ENCODE measurements around the gene PITPNM3. TPM values are rescaled to one million over a fixed set of nuclear protein-coding genes. Genes with fewer than 3 reads are reported as not detected.
"Not testable (repeated sequence)": the region's sequence is repeated elsewhere in the genome, so short reads cannot be mapped to it uniquely, and the experiment has no call there.

The PITPNM3 gene
- total and polyA plus RNA-seq, 10 donors = 5.4 to 215 (median 125) TPM

GRCh38 chr17:6596511-6596910, 40.2 kb upstream of the PITPNM3 start:
- peak overlapping the region in 5 of 8 donors; percentile 3 to 80 (median 59) for H3K27ac ChIP-seq
- peaks cover 24 to 70% (median 42%) of the 10 kb centered on the region in 6 donors for H3K4me1 ChIP-seq
- TF ChIP-seq, protein P1, sequence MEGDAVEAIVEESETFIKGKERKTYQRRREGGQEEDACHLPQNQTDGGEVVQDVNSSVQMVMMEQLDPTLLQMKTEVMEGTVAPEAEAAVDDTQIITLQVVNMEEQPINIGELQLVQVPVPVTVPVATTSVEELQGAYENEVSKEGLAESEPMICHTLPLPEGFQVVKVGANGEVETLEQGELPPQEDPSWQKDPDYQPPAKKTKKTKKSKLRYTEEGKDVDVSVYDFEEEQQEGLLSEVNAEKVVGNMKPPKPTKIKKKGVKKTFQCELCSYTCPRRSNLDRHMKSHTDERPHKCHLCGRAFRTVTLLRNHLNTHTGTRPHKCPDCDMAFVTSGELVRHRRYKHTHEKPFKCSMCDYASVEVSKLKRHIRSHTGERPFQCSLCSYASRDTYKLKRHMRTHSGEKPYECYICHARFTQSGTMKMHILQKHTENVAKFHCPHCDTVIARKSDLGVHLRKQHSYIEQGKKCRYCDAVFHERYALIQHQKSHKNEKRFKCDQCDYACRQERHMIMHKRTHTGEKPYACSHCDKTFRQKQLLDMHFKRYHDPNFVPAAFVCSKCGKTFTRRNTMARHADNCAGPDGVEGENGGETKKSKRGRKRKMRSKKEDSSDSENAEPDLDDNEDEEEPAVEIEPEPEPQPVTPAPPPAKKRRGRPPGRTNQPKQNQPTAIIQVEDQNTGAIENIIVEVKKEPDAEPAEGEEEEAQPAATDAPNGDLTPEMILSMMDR (IDR thresholded peaks at IDR 0.05 in 8 of 11, conservative IDR thresholded peaks at IDR 0.05 in 3 of 11) = no peak
- TF ChIP-seq POLR2AphosphoS5 (IDR thresholded peaks at IDR 0.05) (no peak), POLR2A (IDR thresholded peaks at IDR 0.05) (no peak)
- WGBS, 5 donors = 77 to 91% (median 79%) methylated on average over 2 of the region's 2 CpGs
- H3K4me3 ChIP-seq = no peak overlapping the region
- intact Hi-C loops (cut with DNase I; ENCODE audit: low total_unique reads) = no loop called here
- H3K36me3 ChIP-seq = peaks cover 0 to 94% (median 35%) of the 10 kb centered on the region in 6 donors
- H3K9me3 ChIP-seq = no peaks in the 10 kb centered on the region
- DNase-seq = no peak
- no peaks in the 10 kb centered on the region for H3K27me3 ChIP-seq (replicated peaks in 1 of 7)

GRCh38 chr17:6596081-6596480, 39.7 kb upstream of the PITPNM3 start:
- DNase-seq = no peak
- H3K4me3 ChIP-seq = no peak overlapping the region
- intact Hi-C loops (cut with DNase I; ENCODE audit: low total_unique reads) = no loop called here
- TF ChIP-seq, protein P1 (IDR thresholded peaks at IDR 0.05 in 8 of 11, conservative IDR thresholded peaks at IDR 0.05 in 3 of 11) = no peak
- no peak for TF ChIP-seq POLR2A (IDR thresholded peaks at IDR 0.05)
- no peak for TF ChIP-seq POLR2AphosphoS5 (IDR thresholded peaks at IDR 0.05)
- H3K27me3 ChIP-seq (replicated peaks in 1 of 7) = no peaks in the 10 kb centered on the region
- H3K4me1 ChIP-seq = peaks cover 24 to 70% (median 42%) of the 10 kb centered on the region in 6 donors
- H3K9me3 ChIP-seq = no peaks in the 10 kb centered on the region
- H3K36me3 ChIP-seq = peaks cover 0 to 94% (median 37%) of the 10 kb centered on the region in 6 donors
- H3K27ac ChIP-seq = peak overlapping the region in 6 of 8 donors; percentile 3 to 80 (median 56)
- 78 to 97% (median 91%) methylated on average over 7 of the region's 7 CpGs for WGBS, 5 donors

GRCh38 chr17:6593371-6593770, 37.0 kb upstream of the PITPNM3 start:
- intact Hi-C loops (cut with DNase I; ENCODE audit: low total_unique reads); DNase-seq; H3K4me3 ChIP-seq; H3K9me3 ChIP-seq; H3K27me3 ChIP-seq (replicated peaks in 1 of 7): not testable (repeated sequence)
- peaks cover 0 to 95% (median 54%) of the 10 kb centered on the region in 6 donors for H3K36me3 ChIP-seq
- WGBS, 5 donors = 90 to 99% (median 97%) methylated on average over 14 of the region's 14 CpGs
- H3K27ac ChIP-seq = peak overlapping the region in 5 of 8 donors; percentile 43 to 80 (median 75)
- H3K4me1 ChIP-seq = peaks cover 5 to 49% (median 21%) of the 10 kb centered on the region in 6 donors

DNA sequence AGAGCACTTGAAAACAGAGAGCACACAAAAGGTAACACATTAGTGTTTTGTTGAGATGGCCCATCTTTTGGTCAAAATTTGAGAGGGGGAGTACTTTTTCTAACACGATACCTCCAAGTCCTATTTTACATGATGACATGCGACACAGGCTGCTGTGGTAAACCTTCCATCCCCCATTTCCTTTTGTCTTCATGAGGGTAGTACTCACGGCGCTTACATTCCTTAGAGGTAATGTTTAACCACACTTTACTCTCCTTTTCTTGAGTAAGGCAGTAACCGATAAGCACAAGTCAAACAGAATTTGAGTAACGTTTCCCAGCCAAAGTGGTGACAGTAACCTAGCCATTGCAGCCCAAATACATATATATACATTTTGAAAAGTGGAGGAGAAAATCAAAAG, 35.8 kb upstream of the PITPNM3 start:
- 74 to 96% (median 84%) methylated on average over 6 of the region's 6 CpGs for WGBS, 5 donors
- DNase-seq = no peak
- H3K27ac ChIP-seq = peak overlapping the region in 4 of 8 donors; percentile 8 to 80 (median 44)
- H3K4me3 ChIP-seq = no peak overlapping the region
- TF ChIP-seq, protein P1 (IDR thresholded peaks at IDR 0.05 in 8 of 11, conservative IDR thresholded peaks at IDR 0.05 in 3 of 11) = no peak
- TF ChIP-seq POLR2AphosphoS5 (IDR thresholded peaks at IDR 0.05) = no peak
- TF ChIP-seq POLR2A (IDR thresholded peaks at IDR 0.05) = no peak
- H3K27me3 ChIP-seq (replicated peaks in 1 of 7) = no peaks in the 10 kb centered on the region
- peaks cover 0 to 37% (median 11%) of the 10 kb centered on the region in 6 donors for H3K4me1 ChIP-seq
- peaks cover 0 to 99% (median 63%) of the 10 kb centered on the region in 6 donors for H3K36me3 ChIP-seq
- no peaks in the 10 kb centered on the region for H3K9me3 ChIP-seq
- intact Hi-C loops (cut with DNase I; ENCODE audit: low total_unique reads) = no loop called here

Measured in spleen (tissue), 11 donors.